ENCODE data around the gene SP6.

- TF ChIP-seq GABPA (IDR thresholded peaks at IDR 0.05; ENCODE audit: low read depth) (no peak), CTCF (IDR thresholded peaks at IDR 0.05; ENCODE audit: insufficient read depth, low read length) (no peak), REST (IDR thresholded peaks at IDR 0.05; ENCODE audit: insufficient replicate concordance, low read depth) (peak; percentile 94), POLR2AphosphoS5 (IDR thresholded peaks at IDR 0.05; ENCODE audit: low read depth) (no peak)
Measured at GRCh38 chr17:47797797-47798196, 53.2 kb downstream of the SP6 start.
